Keratinocyte (primary cell): ENCODE measurements around the gene PACSIN2. TPM values are rescaled to one million over a fixed set of nuclear protein-coding genes. Genes with fewer than 3 reads are reported as not detected.

Source experiments
- DNase-seq: peaks from one replicate; pipeline ENCODE4 v3.0.0-alpha.2; 2011; ENCODE audit warnings: low read depth, missing footprints, low spot score
- FAIRE-seq: peaks from 2 replicates; lab custom pipeline; 2011; peaks lifted over from hg19 to GRCh38; lab: Jason Lieb, UNC
- H2AFZ ChIP-seq: 2 replicates; pipeline ENCODE4 v1.6.0; 2012; ENCODE audit warnings: low read length, control low read depth, inconsistent platforms; ENCODE audit not compliant: control insufficient read depth
- H3K27ac ChIP-seq: 2 replicates; pipeline ENCODE4 v1.5.1; 2011; ENCODE audit warnings: low read length; ENCODE audit not compliant: control insufficient read depth, insufficient read depth
- H3K27me3 ChIP-seq: 3 replicates; pipeline ENCODE4 v1.6.0; 2011; ENCODE audit warnings: low read length; ENCODE audit not compliant: control insufficient read depth, insufficient read depth; ENCODE audit errors: extremely low read depth
- H3K36me3 ChIP-seq, 2 experiments: 2 replicates in 1 of 2; 3 replicates in 1 of 2; pipeline ENCODE4 v1.5.1; 2011; ENCODE audit warnings: low read length in 2 of 2, mild to moderate bottlenecking in 1 of 2; ENCODE audit not compliant: control insufficient read depth in 2 of 2, insufficient read depth in 2 of 2; ENCODE audit errors: extremely low read depth in 1 of 2
- H3K4me1 ChIP-seq: 3 replicates; pipeline ENCODE4 v1.5.1; 2011; ENCODE audit warnings: low read length; ENCODE audit not compliant: control insufficient read depth, insufficient read depth; ENCODE audit errors: extremely low read depth
- H3K4me2 ChIP-seq: 3 replicates; pipeline ENCODE4 v1.6.0; 2011; ENCODE audit warnings: low read depth, low read length; ENCODE audit not compliant: control insufficient read depth, insufficient read depth; ENCODE audit errors: extremely low read depth
- H3K4me3 ChIP-seq, 3 experiments: fragments of 200-600 bp in 1 of 3; sonication (generic) in 1 of 3; 2 replicates in 2 of 3; 3 replicates in 1 of 3; pipeline ENCODE4 v1.5.1; 2011 to 2016; ENCODE audit warnings: low read length in 3 of 3, mild to moderate bottlenecking in 3 of 3, control low read depth in 2 of 3, inconsistent platforms in 1 of 3, low read depth in 1 of 3, mixed read lengths in 1 of 3, mixed run types in 1 of 3, moderate library complexity in 1 of 3; ENCODE audit not compliant: control insufficient read depth in 2 of 3, insufficient read depth in 2 of 3; ENCODE audit errors: extremely low read depth in 1 of 3
- H3K79me2 ChIP-seq: 2 replicates; pipeline ENCODE4 v1.6.0; 2012; ENCODE audit warnings: low read length; ENCODE audit not compliant: control insufficient read depth, insufficient read depth
- H3K9ac ChIP-seq: 3 replicates; pipeline ENCODE4 v1.6.0; 2011; ENCODE audit warnings: low read length; ENCODE audit not compliant: control insufficient read depth, insufficient read depth; ENCODE audit errors: extremely low read depth
- H3K9me1 ChIP-seq: 3 replicates; pipeline ENCODE4 v1.6.0; 2011; ENCODE audit warnings: low read length; ENCODE audit not compliant: control insufficient read depth, insufficient read depth; ENCODE audit errors: extremely low read depth
- H3K9me3 ChIP-seq: 2 replicates; pipeline ENCODE4 v1.5.1; 2012; ENCODE audit warnings: low read depth, low read length; ENCODE audit not compliant: control insufficient read depth
- H4K20me1 ChIP-seq: 3 replicates; pipeline ENCODE4 v1.6.0; 2011; ENCODE audit warnings: low read length; ENCODE audit not compliant: control insufficient read depth, insufficient read depth; ENCODE audit errors: extremely low read depth
- CTCF ChIP-seq, 3 experiments: IDR thresholded peaks in 1 of 3; conservative IDR thresholded peaks in 1 of 3; optimal IDR thresholded peaks in 1 of 3; 2 replicates in 2 of 3; 3 replicates in 1 of 3; pipeline versions ENCODE3 to v1.5.1; 2011; ENCODE audit warnings: low read length in 3 of 3, mild to moderate bottlenecking in 3 of 3, moderate library complexity in 2 of 3, control low read depth in 1 of 3, inconsistent platforms in 1 of 3; ENCODE audit not compliant: insufficient read depth in 2 of 3; ENCODE audit errors: extremely low read depth in 1 of 3
- EZH2 ChIP-seq: IDR thresholded peaks from one replicate; pipeline ENCODE4 v1.6.1; 2012; ENCODE audit warnings: inconsistent platforms, mild to moderate bottlenecking, low read length, moderate library complexity
- dilution Hi-C: fragments of 300-500 bp; cut with MboI; formaldehyde crosslinking; loops from one replicate; pipeline ENCODE4 v1.7.0; 2020; ENCODE audit warnings: low sequenced_read_pairs; ENCODE audit not compliant: extremely low pct_ligation_motif_present
- polyA plus RNA-seq, 5 experiments: library from polyadenylated mRNA; depleted of rRNA in 3 of 5; stranded (reverse) in 3 of 5; stranded (forward) in 1 of 5; unstranded in 1 of 5; fragments of >200 nt; gene quantifications; 1 replicate in 1 of 5; 2 replicates in 3 of 5; 3 replicates in 1 of 5; pipeline versions ENCODE4 v1.2.1 to v1.2.3, GENCODE V29; 2011 to 2012; ENCODE audit warnings: missing spikeins in 2 of 5, low read depth in 1 of 5, low replicate concordance in 1 of 5

PACSIN2 gene
- polyA plus RNA-seq, 1 donor (not counting 4 experiments of a cell fraction or from before 2014, with no cell fraction given) = 55.5 TPM

DNA sequence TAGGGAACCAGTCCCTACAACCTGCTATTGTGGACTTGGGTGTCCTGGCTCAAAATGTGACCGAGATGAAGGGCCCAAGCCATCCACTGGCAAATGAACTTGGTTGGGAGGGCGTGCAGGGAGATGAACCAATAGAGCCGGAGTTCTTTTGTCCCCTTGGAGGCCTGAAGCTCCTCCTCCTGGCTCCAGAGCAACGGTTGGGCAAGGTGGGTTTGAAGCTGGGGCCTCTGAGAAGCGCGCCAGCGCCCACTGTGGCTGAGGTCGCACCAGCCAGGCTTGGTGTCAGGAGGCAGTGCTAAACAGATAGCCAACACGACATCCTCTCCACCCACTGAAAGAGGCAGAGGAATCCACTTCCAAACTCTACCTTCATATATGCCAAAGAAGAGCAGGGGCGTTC, 36.0 kb upstream of the PACSIN2 start:
- Histone ChIP-seq H3K9me3 (no peaks in the 10 kb centered on the region), H3K27me3 (no peaks in the 10 kb centered on the region), H3K9me1 (no peaks in the 10 kb centered on the region), H3K4me2 (no peak overlapping the region), H3K4me3 (no peak overlapping the region), H3K27ac (no peak overlapping the region), H3K36me3 (no peaks in the 10 kb centered on the region), H3K4me1 (no peaks in the 10 kb centered on the region), H3K79me2 (no peaks in the 10 kb centered on the region), H2AFZ (no peak overlapping the region), H3K9ac (no peak overlapping the region), H4K20me1 (no peaks in the 10 kb centered on the region)
- TF ChIP-seq CTCF (optimal IDR thresholded peaks at IDR 0.05 in 1 of 3, IDR thresholded peaks at IDR 0.05 in 1 of 3, conservative IDR thresholded peaks at IDR 0.05 in 1 of 3; ENCODE audit: extremely low read depth in 1 of 3, insufficient read depth in 2 of 3, low read length in 3 of 3) = no peak
- no peak for TF ChIP-seq EZH2
- no peak for FAIRE-seq
- dilution Hi-C loops = no loop called here
- DNase-seq = no peak

- Histone ChIP-seq H3K9me3 (no peaks in the 10 kb centered on the region), H3K4me3 (no peak overlapping the region), H3K9me1 (no peaks in the 10 kb centered on the region), H4K20me1 (no peaks in the 10 kb centered on the region), H2AFZ (no peak overlapping the region), H3K79me2 (no peaks in the 10 kb centered on the region), H3K27ac (no peak overlapping the region), H3K27me3 (no peaks in the 10 kb centered on the region), H3K4me2 (no peak overlapping the region), H3K4me1 (no peaks in the 10 kb centered on the region), H3K9ac (no peak overlapping the region), H3K36me3 (no peaks in the 10 kb centered on the region)
- dilution Hi-C loops = no loop called here
- no peak for DNase-seq
- TF ChIP-seq EZH2 (no peak), CTCF (optimal IDR thresholded peaks at IDR 0.05 in 1 of 3, IDR thresholded peaks at IDR 0.05 in 1 of 3, conservative IDR thresholded peaks at IDR 0.05 in 1 of 3; ENCODE audit: extremely low read depth in 1 of 3, insufficient read depth in 2 of 3, low read length in 3 of 3) (no peak)
- FAIRE-seq = no peak
These were observed 32.7 kb upstream of the PACSIN2 start for GRCh38 chr22:43047605-43048004.
